HG03439 (cell line): Measurements from ENCODE around the gene C4B.
A peak's percentile ranks its signal among the peaks of the same experiment; 100 is the strongest.
"Not testable (repeated sequence)": the region's sequence is repeated elsewhere in the genome, so short reads cannot be mapped to it uniquely, and the experiment has no call there.

Experiments
- ATAC-seq: cut with Tn5 transposase; IDR thresholded peaks from one replicate; pipeline ENCODE4 v1.9.1; 2021; ENCODE audit warnings: mild to moderate bottlenecking, moderate library complexity; ENCODE audit not compliant: unreplicated experiment

C4B gene

DNA sequence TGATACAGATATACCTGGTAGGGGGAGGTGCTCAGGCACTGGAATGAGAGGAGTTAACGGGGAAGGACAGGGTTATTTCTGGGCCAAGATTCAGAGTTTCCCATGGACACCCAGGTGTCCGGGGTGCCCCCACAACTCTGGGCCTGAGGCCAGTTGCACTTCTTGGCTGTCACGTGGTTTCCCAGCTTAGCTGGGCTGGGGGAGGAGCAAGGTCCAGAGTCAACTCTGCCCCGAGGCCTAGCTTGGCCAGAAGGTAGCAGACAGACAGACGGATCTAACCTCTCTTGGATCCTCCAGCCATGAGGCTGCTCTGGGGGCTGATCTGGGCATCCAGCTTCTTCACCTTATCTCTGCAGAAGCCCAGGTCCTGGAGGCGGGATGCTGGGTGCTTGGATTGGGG lies at the start of gene C4B:
TSS of gene C4B (plus strand) at position 249 of the 400 bp plus-strand sequence. CDS start at position 300, 51 bp downstream.
- ATAC-seq: not testable (repeated sequence)

DNA sequence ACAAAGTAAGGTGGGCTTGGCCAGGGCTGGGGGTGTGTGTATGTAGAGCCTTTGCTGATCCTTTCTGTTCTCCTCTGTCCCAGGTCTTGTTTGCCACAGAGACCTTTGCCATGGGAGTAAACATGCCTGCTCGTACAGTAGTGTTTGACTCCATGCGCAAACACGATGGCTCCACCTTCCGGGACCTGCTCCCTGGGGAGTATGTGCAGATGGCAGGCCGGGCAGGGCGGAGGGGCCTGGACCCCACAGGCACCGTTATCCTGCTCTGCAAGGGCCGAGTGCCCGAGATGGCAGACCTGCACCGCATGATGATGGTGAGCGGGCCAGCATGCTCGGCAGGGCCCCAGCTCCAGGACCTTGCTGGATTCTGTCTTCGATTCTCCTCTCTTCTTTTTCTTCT lies 48.9 kb upstream of the C4B start:
- ATAC-seq: no peak

DNA sequence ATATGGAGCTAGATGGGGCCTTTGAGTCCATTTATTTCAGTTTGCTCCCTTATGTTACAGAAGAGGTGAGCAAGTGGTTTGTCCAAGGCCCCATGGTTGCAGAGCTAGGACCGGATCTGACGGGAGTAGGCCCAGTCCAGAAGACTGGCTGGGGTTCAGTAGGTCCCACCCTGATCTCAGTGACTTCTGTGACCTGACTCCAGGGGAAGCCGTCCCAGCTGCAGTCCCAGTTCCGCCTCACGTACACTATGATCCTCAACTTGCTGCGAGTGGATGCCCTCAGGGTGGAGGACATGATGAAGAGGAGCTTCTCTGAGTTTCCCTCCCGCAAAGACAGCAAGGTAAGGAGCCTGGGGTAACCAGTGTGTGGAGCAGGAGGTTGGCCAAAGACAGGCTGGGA lies 48.1 kb upstream of the C4B start:
- no peak for ATAC-seq

DNA sequence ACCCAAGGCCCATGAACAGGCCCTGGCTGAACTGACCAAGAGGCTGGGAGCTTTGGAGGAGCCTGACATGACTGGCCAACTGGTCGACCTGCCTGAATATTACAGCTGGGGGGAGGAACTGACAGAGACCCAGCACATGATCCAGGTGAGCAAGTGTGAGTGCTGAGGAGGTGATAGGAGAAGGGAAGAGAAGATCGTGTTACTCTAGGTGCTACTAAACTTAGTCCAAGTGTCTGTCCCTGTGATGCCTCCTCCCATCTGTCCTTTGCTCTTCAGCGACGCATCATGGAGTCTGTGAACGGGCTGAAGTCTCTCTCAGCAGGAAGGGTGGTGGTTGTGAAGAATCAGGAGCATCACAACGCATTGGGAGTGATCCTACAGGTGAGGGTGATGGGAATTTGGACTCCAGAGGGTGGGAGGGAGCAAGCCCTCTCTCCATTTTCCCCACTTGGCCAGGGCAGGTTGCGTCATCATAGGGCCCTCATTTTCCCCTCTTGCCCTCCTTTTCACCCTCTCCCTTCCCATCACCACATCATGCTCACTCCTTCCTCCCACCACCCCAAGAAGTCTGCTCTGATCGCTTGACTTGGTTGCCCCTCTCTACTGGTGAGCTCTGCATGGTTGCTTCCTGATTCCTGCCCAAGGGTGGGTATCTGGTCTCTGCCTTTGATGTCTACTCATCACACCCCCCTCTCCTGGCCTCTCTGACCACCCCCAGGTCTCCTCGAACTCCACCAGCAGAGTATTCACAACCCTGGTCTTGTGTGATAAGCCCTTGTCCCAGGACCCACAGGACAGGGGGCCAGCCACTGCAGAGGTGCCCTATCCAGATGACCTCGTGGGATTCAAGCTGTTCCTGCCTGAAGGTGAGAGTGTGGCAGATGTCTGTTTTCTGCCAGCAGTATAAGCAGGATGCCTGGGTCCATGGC lies 47.3 kb upstream of the C4B start:
- ATAC-seq: no peak

DNA sequence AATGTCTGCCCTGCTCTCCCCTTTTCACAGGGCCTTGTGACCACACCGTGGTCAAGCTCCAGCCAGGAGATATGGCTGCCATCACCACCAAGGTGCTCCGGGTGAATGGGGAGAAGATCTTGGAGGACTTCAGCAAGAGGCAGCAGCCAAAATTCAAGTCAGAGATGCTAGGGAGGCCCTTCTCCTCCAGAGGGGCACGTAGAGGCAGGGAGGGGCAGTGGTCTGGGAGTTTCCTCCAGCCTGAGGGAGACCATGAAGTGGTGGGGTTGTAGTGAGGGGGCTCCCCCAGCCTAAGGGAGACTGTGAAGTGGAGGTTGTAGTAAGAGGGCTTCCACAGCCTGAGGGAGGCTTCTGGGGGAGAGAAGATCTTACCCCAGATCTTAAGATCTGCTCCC lies 46.7 kb upstream of the C4B start:
- ATAC-seq: no peak

DNA sequence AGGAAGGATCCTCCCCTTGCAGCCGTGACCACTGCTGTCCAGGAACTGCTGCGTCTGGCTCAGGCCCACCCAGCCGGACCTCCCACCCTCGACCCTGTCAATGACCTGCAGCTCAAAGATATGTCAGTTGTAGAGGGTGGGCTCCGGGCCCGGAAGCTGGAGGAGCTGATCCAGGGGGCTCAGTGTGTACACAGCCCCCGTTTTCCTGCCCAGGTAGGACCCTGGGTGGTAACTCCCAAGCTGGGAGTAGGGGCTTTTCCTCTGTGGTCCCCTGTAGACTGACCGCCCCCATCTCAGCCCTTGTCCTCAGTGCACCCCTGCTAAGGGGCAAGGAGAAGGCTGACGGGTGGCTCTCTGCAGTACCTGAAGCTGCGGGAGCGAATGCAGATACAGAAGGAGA lies 46.3 kb upstream of the C4B start:
- no peak for ATAC-seq

DNA sequence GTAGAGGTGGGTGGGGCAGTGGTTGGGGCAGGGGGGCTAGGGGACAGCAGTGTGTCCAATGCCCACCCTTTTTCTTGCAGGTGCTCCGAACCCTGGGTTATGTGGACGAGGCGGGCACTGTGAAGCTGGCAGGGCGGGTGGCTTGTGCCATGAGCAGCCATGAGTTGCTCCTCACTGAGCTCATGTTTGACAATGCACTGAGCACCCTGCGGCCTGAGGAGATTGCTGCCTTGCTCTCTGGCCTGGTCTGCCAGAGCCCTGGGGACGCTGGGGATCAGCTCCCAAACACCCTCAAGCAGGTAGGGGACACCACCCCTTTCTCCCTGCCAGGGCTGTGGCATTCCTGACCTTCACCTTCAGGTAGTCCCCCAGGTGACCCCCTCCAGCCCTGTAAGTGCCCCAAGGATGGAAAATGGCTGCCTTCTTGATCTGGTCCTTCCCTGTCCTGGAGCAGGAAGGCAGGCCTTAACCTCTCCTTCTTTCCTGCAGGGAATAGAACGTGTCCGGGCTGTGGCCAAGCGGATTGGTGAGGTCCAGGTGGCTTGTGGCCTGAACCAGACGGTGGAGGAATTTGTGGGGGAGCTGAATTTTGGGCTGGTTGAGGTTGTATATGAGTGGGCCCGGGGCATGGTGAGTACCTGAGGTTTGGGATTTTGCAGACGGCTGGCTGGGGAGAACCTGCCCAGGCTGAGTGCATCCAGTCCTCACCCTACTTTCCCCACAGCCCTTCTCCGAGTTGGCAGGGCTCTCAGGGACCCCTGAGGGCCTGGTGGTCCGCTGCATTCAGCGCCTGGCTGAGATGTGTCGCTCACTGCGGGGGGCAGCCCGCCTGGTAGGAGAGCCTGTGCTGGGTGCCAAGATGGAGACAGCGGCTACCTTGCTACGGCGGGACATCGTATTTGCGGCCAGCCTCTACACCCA lies 45.5 kb upstream of the C4B start:
- no peak for ATAC-seq

DNA sequence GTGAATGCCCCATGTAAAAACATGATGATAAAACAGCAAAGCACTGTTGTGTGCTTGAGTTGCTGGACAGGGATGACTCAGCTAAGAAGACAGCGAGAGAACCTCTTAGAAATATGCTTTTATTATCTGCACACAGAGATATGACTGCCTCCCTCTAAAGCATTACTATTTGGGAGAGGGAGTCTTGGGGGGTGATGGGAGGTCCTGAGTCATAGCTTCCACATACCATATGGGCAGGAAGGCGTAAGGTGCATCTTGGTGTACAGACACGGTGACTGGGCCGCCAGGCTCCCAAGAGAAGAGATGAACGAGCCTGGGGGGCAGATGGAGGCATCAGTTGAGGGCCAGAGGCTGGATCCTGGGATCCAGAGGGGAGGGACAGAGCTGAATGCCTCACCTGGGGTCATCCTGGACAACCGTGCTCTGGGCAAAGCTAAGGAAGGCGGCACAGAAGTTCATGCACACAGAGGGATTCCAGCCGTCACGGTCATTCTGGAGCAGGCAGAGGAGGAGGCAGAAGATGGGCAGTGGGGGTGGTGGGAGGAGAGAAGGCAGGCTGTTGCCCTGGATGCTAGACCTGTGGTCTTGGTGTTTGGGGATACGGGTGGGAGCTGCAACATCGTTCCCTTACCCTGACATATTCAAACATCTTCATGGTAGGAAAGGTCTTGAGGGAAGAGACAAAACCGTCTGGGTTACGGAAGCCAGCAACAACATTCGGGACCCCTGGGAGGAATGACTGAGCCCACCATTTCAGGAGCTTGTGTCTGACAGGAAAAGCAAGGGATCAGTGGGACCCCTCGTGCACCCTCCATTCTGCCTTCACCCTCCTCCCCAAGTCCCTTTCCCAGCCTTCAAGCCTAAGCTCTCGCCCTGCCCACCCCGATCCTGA lies 44.6 kb upstream of the C4B start:
- no peak for ATAC-seq

DNA sequence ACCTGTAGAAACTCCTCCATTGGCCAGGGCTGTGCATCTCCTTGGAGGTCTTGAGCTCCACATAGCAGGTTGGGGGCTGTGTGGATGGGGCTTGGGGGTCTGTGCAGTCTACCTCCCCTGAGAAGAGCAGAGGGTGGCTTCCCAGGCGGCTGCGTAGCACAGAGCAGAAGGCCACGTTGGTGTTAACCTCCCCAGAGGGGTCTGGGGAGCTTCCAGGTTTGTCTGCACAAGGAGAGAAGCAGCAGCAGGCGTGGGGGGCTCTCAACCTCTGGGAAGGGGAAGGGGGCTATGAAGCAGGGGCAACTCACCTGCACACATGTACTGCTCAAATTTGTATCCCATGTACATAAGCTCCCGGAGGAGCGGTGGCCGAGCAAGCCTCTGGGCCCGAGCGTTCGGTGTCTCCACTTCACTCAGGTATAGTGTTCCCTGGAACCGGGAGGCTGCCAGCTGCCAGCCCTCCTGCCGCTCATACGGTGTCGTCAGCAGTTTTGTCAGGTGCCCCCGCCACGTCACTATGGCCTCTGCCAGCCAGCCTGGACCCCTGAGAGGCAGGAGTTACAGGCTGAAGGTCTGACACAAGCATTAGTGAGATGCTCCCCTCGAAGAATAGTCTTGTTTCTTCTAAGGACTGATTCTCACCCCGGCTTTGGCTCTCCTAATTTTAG lies 43.9 kb upstream of the C4B start:
- no peak for ATAC-seq

DNA sequence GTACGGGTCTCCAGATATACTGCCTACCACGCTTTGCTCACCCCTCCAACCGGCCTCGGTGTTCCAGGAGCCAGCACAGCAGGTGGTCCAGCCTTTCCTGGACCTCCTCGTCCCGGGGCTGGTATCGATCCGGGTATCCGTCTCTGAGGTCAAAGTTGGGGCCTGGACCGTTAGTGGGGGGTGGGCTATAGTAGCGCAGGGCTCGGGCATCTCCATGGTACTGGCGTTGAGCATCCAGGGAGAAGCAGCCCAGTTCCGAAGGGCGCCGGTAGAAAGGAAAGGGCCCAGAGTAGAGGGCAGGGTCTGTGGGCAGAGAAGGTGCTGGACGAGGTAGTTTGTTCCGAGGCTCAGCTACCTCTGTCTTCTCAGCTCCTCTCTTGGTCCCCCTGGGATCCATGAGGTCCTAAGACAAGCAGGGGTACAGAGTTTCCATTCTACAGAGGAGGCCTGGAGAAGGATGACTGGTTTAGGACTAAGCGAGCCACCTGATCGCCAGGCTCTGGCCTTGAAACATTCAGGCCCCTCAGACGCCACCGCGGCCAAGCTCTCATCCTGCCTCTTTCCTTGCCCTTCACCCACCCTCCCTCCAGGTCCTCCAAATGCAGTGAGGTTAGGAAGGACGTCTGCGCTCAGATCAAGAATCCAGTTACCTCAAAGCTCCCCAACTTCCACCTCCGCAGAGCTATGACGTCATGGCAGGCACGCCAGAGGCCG lies 43.2 kb upstream of the C4B start:
- no peak for ATAC-seq

DNA sequence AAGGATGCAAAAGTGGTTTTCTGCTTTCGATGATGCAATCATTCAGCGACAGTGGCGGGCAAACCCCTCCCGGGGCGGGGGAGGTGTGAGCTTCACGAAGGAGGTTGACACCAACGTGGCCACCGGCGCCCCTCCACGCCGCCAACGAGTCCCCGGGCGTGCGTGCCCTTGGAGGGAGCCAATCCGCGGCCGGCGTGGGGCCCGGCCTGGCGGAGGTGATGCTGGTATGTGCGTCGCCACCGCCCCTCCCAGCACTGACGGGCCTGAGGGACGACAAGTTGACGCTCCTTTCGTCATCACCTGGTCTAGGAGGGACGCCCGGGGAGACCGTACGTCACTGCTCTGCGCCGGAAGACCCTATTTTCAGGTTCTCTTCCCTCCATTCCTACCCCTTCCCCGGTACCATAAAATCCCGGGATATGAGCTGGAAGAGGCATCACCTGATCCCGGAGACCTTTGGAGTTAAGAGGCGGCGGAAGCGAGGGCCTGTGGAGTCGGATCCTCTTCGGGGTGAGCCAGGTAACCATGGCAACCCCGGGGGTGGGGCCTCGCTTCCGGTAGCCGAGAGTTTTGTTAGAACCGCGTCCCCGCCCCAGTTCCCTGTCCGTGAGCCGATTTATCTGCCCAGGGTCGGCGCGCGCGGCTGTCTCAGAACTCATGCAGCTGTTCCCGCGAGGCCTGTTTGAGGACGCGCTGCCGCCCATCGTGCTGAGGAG lies 42.4 kb upstream of the C4B start, which contains the start of gene DXO:
TSS of gene DXO (minus strand) at position 146 of the 716 bp plus-strand sequence. CDS start 463 bp downstream, outside the sequence.
- ATAC-seq: peak; percentile 83

DNA sequence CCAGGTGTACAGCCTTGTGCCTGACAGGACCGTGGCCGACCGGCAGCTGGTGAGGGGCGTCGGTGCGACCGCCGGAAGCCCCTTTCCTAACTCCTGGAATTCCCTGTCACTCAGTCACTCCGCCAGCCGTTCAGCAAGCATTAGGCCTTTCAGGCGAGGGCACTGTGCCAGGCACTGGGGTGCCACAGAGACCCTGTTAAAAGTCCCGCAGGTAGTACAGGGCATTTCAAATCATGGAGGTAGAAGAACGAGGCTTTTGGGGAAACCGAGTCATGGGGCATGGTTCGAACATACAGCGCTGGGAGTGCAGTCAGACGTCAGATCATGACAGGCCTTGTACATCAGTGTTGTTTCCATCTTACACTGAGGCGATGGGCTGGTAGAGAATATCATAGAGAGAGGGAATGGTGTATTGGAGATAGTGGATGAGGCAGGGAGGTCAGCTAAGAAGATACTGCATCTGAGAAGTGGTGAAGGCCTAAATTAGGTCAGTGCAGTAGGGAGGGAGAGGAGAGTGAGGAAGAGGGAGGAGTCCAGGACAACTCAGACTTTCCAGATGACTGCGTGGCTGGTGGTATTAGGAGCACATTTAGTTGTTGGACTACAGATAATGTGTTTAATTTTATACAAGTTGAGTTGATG lies 41.8 kb upstream of the C4B start:
- ATAC-seq: no peak

DNA sequence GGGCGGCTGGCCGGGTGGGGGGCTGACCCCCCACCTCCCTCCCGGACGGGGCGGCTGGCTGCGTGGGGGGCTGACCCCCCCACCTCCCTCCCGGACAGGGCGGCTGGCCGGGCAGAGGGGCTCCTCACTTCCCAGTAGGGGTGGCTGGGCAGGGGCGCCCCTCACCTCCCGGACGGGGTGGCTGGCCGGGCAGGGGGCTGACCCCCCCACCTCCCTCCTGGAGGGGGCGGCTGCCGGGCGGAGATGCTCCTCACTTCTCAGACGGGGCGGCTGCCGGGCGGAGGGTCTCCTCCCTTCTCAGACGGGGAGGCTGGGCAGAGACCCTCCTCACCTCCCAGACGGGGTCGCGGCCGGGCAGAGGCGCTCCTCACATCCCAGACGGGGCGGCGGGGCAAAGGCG lies 38.5 kb upstream of the C4B start:
- ATAC-seq: not testable (repeated sequence)

DNA sequence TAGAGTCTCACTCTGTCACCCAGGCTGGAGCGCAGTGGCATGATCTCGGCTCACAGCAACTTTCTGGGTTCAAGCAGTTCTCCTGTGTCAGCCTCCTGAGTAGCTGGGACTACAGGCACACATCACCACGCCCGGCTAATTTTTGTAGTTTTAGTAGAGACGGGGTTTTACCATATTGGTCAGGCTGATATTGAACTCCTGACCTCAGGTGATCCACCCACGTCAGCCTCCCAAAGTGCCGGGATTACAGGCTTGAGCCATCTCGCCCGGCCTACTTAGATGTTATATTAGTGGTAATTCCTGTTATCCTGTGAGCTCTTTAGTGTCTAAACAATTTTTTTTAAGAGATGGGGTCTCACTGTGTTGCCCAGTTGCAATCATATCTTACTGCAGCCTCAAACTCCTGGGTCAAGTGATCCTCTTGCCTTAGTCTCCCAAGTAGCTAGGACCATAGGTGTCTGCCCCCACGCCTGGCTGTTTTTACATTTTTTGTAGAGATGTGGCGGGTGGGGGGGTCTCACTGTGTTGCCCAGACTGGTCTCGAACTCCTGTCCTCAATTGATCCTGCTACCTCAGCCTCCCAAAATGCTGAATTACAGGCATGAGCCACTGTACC lies 36.7 kb upstream of the C4B start:
- no peak for ATAC-seq

DNA sequence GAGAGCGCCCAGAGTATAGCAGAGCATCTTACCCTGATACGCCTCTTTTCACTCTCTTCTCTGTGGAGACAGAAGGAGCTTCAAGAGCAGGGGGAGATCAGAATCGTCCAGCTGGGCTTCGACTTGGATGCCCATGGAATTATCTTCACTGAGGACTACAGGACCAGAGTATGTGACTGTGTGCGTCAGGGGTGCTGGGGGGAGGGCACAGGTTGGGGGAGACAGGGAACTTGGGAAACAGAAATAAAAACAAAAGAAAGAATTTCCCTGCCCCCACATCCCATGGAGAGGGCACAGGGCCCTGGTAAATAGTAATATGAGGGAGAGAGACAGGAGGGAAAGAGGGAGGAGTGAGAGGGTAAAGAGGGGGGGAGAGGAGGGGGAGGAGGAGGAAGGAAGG lies 35.8 kb upstream of the C4B start:
- ATAC-seq: no peak

DNA sequence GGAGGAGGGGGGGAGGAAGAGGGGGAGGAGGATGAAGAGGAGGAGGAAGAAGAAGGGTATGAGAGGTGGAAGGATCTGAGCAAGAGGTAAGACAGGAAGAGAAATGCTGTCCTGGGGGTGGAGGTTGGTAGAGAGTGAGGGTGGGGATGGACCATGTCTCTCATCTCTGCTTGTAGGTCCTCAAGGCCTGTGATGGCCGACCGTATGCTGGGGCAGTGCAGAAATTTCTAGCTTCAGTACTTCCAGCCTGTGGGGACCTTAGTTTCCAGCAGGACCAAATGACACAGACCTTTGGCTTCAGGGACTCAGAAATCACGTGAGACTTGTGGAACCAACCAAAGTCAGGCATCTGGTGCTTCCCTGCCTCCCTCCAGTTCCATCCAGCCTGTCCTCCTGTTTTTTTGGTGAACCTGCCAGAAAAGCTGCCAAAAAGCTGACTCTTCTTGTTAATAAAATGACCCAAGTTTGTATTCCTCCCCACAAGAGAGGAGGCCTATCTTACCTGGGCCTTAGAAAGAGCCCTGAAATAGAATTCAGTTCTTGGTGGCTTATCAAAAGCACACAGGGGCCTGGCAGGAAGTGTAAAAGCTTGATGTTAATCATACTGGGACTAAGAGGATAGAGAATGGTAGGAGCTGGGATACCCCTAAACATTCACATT lies 35.2 kb upstream of the C4B start:
- no peak for ATAC-seq

DNA sequence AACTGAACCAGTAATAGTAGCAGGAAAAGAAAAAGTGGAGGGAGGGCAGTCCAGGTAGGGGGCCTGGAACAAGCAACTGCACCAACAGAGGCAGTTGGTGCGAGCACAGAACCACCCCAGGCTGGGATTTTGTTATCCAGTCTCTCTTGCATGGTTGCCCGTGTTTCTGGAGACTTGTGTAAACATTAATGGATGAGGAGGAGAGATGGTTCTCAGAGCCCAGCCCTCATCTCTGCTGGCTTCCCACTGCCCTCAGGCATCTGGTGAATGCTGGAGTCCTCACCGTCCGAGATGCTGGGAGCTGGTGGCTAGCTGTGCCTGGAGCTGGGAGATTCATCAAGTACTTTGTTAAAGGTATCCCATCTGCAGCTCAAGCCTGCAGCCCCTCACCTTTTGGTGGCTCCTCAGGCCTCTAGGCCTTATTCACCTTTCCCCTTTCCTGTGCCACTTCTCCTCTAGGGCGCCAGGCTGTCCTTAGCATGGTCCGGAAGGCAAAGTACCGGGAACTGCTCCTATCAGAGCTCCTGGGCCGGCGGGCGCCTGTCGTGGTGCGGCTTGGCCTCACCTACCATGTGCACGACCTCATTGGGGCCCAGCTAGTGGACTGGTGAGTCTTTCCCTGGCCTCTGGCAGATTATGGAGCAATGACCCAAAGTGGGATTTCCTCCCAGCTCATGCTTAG lies 34.3 kb upstream of the C4B start:
- not testable (repeated sequence) for ATAC-seq
